HG03432 (cell line): Measurements from ENCODE around the gene IZUMO1R.
"Not testable (repeated sequence)": the region's sequence is repeated elsewhere in the genome, so short reads cannot be mapped to it uniquely, and the experiment has no call there.

Experiments used
- ATAC-seq: cut with Tn5 transposase; IDR thresholded peaks from one replicate; pipeline ENCODE4 v1.9.1; 2021; ENCODE audit warnings: mild to moderate bottlenecking, moderate library complexity; ENCODE audit not compliant: unreplicated experiment

Gene IZUMO1R

DNA sequence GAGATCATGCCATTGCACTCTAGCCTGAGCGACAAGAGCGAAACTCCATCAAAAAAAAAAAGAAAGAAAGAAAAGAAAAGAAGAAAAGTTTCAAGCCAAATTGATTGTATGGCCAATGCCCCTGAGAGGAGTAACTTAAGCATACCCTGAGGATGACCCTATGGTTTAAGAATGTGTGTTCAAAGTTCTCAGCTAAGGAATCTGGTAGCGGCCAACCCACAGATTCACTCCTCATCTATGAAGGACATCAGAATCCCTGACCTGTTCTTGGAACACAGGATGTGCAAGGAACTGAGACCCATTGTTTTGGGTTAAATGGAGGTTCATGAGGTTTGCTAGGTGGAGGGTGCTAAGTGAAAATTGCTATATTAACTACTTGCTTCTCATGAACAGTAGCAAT is 18.1 kb downstream of the IZUMO1R start:
- no peak for ATAC-seq

DNA sequence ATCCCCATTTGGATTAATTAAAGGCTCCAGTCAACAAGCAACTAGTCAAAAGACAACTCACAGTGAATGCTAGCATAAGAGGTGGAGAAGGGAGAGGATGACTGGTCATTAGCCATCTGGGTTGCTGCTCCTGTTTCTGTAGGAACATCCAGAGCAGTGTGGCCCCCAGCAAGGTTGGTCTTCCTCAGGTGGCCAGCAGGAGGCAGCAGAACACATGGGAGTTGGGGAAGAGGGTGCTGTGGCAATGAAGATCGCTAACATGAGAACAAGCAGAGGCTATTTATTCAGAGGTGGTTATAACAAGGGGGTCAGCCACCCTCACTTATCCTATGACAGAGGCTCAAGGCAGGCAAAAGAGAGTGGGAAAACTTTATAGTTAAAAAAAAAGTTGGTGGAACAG is 21.3 kb downstream of the IZUMO1R start:
- ATAC-seq = peak; percentile 89

DNA sequence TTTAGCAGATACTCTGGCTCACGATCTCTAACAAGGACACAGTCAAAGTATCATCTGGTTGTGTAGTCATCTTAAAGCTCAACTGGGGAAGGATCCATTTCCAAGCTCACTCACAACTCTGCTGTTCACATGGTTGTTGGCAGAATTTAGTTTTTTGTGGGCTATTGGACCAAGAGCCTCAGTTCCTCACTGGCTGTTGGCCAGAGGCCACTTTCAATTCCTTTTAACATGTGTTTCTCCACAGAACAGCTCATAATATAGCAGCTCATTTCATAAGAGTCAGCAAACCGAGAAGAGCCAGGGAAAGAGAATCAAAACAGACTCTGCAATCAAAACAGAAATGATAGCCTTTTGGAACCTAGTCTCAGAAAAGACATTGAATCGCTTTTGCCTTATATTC is 22.6 kb downstream of the IZUMO1R start:
- no peak for ATAC-seq

DNA sequence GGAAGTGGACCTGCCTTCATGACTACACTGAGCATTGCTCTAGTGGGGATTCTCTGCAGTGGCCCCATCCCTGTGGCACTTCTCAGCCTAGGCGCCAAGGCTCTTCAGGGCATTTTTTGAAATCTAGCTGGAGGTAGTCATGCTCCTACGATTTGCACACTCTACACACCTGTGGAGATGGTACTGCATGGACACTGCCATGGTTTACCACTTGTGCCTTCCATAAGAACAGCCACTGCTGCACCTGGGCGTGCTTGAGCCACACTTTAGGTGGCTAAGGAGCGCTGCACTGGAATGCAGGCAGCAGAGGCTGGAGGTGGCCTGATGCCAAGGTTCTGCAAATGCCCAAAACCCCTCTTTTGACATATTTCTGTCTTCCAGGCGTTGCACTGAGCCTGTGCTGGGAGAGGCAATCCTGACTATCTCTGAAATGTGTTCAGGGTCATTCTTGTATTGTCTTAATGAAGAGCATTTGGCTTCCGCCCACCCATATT is 24.3 kb downstream of the IZUMO1R start:
- no peak for ATAC-seq

DNA sequence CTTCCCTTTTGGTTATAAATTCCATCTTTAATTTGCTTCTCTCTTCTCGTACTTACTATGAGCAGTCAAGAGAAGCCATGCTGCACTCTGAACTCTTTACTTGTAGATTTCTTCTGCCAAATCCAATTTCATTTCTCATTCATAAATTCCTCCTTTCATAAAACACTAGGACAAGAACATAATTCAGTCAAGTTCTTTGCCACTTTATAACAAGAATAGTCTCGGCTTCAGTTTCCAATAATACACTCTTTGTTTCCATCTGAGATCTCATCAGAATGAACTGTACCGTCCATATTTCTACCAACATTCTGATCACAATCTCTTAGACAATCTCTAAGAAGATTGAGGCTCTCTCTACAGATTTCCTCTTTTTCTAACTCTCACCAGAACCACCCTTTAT is 25.1 kb downstream of the IZUMO1R start:
- ATAC-seq = no peak

DNA sequence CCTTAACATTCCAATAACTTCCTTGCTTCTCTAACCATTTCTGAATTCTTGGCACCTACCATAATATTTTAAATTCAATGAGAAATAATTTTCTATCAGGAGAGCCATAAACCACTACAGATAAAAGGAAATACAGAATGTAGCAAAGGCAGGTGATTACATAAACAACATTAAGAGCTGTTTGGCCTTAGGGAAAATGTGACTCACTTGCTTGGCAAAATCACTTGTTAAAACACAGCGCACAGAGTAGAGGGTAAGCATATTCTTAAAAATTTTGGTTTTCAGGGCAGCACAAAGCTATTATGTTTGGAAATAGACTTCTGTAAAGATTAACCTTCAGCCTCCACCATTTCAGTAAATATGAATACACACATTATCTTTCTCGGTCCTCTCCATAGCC is 26.4 kb downstream of the IZUMO1R start:
- ATAC-seq = no peak

- ATAC-seq = no peak
Observed at GRCh38 chr11:94332814-94333213, 28.4 kb downstream of the IZUMO1R start.

- no peak for ATAC-seq
Observed at GRCh38 chr11:94336033-94336432, 31.7 kb downstream of the IZUMO1R start.

GRCh38 chr11:94338651-94339050 is 34.3 kb downstream of the IZUMO1R start:
- no peak for ATAC-seq

DNA sequence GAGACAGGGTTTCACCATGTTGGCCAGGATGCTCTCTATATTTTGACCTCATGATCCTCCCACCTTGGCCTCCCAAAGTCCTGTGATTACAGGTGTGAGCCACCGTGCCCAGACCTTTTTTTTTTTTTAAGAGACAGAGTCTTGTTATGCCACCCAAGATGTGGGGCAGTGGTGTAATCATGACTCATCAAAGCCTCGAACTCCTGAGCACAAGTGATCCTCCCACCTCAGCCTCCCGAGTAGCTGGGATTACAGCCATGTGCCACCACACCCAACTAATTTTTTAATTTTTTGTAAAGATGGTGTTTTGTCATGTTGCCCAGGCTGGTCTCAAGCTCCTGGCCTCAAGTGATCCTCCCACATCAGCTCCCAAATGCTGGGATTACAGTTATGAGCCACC is 37.9 kb downstream of the IZUMO1R start:
- ATAC-seq = no peak

DNA sequence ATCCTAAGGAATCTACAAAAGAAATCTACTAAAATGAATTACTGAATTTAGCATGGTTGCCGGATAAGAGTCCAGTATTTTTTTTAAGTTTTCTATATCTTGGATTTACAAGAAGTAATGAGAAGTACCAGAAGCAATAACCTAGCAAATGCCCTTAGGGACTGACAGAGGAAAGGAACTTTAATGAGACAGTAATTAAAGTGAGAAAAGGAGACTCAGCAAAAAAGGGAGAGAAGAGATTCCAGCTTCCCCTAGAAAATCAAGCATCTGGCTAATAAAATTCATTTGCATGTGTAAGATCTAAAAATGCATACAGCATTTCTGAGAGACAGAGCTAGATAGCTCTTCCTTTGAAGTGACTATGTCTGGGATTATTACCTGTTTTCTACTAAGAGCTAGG is 39.1 kb downstream of the IZUMO1R start:
- ATAC-seq = no peak

DNA sequence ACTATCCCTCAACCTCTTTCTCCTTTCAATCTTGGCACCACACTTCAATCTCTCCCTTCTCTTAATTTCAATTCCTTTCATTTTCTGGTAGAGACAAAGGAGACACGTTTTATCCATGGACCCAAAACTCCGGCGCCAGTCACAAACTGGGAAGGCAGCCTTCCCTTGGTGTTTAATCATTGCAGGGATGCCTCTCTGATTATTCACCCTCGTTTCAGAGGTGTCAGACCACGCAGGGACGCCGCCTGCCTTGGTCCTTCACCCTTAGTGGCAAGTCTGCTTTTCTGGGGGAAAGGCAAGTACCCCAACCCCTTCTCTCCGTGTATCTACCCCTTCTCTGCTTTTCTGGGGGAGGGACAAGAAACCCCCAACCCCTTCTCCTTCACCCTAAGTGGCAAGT is 41.9 kb downstream of the IZUMO1R start:
- ATAC-seq = not testable (repeated sequence)

DNA sequence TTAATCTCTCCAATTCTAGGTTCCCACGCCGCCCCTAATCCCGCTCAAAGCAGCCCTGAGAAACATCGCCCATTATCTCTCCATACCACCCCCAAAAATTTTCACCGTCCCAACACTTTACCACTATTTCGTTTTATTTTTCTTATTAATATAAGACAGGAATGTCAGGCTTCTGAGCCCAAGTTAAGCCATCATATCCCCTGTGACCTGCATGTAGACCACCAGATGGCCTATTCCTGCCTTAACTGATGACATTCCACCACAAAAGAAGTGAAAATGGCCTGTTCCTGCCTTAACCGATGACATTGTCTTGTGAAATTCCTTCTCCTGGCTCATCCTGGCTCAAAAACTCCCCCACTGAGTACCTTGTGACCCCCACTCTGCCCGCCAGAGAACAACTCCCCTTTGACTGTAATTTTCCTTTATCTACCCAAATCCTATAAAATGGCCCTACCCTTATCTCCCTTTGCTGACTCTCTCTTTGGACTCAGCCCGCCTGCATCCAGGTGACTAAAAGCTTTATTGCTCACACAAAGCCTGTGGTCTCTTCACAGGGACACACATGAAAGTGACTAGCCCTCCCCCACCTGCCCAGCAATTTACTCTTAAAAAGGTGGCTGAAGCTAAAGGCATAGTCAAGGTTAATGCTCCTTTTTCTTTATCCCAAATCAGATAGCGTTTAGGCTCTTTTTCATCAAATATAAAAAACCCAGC is 46.6 kb downstream of the IZUMO1R start:
- not testable (repeated sequence) for ATAC-seq
